ENCODE data around the gene SPAG8.

- TF ChIP-seq EZH2phosphoT487 (IDR thresholded peaks at IDR 0.05; ENCODE audit: insufficient read depth, low read depth) (no peak), EZH2 (IDR thresholded peaks at IDR 0.05; ENCODE audit: insufficient read depth, poor library complexity, severe bottlenecking) (no peak)
Measured at GRCh38 chr9:35797311-35798109, 14.6 kb downstream of the SPAG8 start.
